COR-L47 (cell line): Measurements from ENCODE around the gene COL11A2.

Experiments used
- DNase-seq: peaks from one replicate; lab custom pipeline; 2025; lab: John Stamatoyannopoulos, UW

COL11A2 gene

DNA sequence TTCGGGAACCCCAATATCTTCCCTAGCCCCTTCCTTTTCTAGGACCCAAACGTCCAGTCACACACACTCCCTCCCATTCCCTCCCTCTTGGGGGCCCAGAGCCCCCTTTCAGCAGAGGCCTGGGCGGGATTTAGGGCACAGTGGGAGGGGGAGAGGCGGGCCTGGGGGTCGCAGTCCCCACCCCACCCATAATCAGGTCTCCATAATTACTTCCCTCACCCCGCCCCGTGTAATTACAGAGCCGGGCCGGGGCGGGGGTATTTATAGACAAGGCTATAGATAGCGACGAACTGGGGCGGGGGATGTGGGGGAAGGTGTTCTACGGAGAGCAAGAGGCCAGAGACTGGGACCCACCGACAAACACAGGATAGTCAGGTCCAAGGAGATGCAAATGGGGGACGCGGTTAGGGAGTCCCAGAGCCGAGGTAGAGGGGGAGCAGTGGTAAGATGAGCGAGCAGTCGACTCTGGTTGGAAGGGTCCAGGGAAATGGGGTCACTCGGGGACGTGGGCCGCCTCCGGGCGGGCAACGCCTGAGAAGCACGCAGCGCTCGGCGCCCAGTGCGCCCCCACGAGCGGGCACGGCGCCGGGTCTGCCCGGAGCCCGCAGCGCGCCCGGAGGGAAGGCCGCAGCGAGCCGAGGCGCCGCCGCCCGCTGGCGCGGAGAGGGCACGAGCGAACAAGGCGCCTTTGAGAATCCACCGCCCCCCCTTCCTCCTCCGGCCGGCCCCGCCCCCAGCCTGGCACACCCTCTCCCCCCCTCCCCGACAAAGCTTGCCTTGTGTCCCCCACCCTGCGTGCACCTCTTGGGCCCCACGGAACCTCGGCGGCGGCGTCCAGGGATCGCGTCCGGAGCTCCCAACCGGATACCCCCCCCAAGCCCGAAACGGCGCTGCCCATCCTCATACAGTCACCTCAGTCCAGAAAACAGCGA lies 670 bp upstream of the COL11A2 start:
- no peak for DNase-seq

DNA sequence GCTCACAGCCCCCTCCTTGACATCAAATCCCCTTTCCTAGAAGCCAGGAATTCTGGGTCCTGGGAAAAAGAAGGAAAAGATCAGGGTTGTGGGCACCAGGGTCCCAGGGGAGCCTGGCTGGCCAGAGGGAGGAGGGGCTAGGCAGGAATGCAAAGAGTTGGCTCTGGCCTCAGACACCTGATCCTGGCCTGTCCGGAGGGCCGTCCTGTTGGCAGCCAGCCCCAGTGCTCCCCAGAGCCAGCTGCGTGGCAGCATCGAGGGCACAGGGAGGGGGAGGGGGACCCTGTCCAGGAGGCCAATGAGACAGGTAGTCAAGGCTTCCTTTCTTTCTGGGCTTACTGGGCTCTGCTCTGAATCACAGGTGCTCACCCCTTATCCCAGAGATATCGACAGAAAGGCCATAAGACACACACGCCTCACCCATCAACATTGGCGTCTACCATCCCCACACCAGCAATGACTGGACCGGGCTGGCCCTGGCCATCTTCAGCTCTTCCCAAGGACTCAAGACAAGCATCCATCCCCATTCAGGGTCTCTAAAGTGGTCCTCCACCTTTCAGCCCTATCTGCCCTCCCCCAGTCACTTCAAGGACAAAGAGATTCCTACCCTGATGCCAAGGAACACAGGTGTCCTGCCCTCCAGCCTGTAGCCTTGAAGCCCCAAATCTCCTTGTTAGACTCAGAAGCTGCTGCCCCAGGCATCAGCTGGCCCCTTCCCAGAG lies 723 bp downstream of the COL11A2 start:
- no peak for DNase-seq

DNA sequence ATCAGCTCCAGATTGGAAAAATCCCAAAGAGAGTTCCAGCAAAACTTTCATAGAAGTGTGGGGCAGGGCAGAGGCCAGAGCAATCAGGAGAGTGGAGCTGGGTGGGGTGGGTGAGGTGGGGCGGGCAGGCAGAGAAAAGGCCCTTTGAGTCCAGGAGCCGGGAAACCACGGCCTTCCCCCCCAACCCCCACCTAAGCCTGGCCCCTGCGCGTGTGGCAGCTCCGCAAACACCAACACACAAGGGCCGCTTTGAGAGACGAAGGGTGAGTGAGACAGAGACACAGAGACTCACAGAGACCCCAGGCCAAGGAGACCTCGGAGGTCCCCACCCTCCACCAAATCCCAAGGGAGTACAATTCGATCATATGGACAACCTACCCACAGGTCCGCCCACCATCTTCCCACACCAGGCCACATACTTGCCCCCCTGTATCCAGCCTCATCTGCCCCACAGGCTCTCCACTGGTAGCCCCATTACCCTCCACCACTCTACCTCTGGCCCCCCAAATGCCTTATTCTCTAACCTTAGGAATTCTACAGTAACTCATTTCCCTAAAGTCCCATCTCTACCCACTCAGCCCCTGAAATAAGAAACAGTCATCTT lies 1.7 kb downstream of the COL11A2 start:
- no peak for DNase-seq

DNA sequence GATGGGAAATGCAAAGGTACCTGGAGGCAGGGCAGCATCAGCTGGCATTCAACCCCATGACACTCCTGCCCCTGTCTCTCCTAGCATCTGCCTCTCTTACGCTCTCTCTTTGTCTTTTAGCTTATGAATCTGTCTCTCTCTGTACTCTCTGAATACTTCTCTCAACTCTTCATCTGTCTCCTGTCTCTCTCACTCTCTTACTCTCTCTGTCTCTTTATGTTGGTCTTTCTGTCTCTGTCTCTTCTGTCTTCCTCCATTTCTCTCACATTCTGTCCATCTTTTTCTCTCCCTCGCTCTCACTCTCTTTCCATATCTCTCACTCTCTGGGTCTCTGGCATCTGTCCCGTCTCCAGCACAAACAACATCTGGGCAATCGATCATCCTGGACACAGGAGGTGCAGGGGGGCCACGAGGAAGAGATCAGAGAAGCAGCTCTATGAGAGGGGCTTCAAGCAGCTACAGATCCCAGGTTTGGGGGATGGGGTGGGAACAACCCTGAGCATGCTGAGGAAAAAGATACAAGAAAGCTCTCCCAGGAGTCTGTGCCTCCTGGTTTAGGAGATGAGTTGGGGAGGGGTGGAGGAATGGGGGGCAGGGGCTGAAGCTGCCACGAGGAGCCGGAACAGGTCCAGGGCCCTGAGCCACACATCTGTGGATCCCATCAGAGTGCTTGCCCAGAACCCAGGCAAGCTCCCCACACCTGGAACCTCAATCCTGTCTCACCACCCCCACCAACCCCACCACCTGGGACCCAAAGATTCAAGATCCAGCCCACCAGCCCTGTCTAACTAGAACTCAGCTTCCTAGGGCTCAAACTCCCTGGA lies 2.4 kb downstream of the COL11A2 start:
- DNase-seq, result no peak

DNA sequence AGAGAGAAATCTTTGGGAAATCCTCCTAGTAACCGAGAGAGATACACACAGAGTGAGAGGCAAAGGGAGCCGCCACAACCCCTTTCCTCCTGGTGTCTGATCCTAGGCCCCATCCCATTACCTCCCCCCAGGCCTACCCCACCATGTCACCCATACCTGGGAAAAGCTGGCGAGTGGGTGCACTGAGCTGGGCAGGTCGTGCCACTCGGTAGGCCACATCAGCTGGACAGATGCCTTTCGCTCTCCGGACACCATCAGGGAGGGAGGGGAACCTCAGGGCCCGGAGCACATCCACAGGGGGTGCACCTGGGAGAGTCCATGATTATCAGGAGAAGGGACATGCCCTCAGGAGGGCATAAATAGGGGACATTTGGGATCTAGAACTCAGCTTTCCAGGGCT lies 3.1 kb downstream of the COL11A2 start:
- no peak for DNase-seq

DNA sequence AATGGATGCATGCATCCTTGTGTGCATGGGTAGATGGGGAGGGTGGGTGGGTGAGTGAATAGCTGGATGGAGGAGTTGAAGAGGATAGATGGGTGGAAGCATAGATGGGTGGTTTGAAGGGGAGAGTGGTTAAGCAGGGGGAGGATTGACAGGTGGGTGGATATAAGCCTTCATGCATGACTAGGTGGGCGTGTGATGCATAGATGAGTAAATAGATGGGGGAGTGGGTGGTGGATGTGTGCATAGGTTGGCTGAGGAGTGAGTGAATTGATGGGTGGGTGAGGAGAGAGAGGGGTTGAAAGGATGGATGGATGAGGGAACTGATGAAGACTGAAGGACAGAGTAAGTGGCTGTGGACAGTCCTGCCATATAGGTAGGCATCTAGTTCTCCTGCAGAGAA lies 4.5 kb downstream of the COL11A2 start:
- no peak for DNase-seq

DNA sequence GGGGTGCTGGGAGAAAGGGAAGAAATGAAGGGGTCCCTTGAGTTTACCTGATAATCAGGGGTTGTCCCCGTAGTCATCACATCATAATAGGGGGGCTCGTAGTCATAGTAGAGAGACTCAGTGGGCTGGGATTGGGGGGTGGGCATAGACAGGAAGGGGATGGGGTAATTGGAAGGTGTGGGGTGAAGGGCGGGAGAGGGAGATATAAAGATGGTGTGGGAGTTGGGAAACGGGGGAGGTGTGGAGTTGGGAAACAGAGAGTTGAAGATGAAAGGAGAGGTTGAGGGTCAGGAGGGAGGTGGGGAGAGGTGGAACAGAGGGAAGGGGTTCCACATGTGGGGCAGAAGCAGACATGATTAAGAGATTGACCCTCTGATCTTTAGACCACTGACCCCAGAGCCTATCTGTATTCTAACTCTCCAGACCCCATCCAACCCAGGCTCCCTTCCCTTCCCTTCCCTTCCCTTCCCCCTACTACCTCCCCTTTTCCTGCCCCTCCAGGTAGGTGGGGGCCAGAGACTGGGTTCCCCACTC lies 6.5 kb downstream of the COL11A2 start:
- DNase-seq, result no peak

DNA sequence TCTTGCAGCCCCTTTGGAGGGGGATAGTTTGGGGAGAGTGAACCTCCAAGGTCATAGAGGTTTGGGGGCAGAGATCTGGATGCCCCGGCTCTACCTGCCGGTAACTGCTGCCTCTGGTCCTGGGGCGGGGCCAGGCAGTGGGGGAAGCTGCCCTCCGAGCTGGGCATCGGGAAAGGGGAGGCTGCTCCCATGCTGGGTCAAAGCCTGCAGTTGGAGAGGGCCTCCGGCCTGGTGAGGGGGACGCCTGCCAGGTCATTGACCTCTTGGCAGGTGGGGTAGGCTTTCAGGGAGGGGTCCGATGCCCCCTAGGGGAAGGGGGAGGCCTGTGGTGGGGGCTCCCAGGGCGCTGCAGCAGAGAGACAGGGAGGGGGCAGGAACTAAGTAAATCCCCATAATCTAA lies 7.1 kb downstream of the COL11A2 start:
- no peak for DNase-seq

DNA sequence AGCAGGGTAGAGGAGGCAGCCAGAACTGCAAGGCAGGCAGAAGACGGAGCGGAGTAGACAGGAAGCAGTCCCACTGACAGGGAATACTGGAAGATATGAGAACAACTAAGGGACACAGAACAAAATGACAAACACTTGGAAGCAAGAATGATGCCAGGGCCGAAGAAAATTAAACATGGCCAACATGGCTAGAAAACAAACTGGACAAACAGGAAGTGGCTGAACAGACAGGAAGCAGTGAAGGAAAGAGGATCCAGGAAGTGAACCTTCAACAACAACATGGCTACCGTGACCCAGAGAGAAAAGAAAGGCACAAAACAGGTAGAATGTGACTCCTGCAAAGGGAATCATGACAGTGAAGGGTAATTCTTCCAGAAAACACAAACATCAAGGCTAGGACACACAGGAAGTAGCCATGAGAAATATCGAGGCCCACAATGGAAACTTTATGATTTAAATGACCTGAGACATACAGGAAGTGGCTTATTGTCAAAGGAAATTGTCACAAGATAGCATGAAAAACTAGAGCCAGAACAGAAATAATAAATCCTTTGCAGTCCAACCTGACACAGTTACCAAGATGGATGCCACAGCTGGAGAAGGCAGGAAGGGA lies 9.1 kb downstream of the COL11A2 start:
- no peak for DNase-seq

DNA sequence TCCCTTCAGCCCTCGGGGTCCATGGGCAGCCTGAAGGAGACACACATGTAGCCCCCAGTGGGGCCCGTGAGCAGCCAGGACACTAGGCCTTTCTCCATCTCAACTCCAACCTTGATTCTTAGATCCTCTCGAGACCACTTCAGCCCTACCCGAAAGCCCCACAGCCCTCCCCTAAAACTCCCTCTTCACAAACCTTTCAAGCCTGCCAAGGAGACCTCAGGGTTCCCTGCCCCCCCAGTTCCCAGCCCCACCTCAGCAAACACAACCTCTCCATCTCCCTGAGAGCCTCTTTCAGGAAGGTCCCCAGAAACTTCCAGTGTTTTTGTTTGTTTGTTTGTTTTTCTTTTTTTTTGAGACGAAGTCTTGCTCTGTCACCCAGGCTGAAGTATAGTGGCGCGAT lies 11.1 kb downstream of the COL11A2 start:
- DNase-seq, result no peak

DNA sequence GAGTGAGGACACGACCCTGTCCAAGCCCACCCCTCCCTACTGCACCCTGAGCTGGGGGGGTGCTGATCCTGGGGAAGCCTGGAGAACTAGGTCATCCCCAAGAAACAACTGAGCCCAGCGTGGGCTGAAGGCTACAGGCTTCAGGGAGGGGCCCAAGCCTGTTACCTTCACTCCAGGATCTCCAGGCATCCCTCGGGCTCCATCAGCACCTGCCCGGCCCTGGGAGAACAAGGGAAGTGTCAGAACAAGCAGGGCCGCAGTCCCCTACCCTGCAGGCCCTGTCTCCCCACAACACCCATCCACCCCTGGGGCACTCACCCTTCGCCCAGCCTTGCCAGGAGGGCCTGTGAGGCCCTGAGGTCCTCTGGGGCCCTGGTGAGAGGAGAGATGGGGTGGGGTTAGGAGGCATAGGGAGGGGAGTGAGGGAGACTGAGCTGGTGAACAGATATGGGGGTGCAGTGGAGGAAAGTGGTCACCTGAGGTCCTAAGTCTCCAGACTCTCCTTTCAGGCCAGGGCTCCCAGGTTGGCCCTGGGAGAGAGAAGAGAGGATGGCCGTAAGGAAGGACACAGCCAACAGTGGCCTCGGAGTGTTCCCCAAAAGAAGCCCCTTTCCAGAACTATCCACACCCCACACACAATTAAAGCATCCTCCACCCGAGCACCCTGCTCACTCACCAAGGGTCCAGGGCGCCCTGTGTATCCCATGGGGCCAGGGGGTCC lies 13.4 kb downstream of the COL11A2 start:
- DNase-seq, result no peak

DNA sequence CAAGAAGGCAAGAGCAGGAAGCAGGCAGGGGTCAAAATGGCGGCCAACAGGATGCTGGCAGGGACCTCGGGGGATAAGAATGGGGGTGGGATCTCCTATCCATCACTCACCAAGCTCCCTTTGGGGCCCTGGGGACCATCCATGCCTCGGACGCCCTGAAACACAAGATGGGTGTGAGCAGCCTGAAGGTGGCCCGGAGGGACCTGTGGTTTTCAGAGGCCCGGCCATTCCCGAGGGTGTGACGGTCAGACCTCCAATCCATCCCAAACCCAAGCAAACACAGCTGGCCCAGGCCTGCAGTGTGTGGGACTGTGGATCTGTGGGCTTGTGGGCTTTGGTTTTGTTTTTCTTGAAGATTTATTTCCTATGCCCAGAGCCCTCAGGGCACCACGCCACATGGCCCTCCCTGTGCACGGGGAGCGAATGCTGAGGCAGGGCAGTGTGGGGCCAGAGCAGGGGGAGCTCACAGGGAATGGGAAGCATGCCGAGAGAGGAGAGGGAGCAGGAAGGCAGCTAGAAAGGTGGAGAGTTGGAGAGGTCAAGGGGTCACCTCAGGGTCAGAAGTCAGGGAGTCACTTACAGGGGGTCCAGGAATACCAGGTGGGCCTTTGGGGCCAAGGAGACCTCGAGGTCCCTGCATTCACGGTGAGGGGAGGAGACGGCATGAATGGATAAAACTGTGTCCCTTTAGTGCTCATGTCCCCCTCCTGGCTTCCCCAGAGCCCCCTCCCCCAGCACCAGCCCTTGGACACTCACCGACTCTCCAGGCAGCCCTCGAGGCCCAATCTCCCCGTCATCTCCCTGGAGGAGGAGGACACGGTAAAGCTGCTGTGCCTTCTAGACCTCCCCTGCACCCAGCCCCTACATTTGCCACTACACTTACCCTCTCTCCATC lies 14.5 kb downstream of the COL11A2 start:
- DNase-seq, result no peak

DNA sequence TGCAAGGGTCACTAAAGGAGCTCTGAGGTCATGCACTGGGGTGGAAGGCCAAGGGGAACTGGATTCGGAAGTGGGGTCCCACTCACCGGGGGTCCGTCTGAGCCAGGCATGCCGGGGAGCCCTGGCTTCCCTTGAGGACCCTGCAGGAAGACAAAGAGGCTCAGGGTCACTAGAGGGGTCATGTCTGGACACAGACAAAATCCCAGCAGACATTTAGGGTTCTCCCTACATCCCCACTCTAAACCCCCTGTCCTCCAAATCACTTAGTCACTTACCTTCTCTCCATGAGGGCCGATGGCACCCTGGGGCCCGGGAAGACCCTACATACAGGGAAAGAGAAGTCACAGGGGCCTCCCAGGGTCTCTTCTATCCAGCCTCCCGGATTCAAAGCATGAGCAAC lies 15.4 kb downstream of the COL11A2 start:
- no peak for DNase-seq

DNA sequence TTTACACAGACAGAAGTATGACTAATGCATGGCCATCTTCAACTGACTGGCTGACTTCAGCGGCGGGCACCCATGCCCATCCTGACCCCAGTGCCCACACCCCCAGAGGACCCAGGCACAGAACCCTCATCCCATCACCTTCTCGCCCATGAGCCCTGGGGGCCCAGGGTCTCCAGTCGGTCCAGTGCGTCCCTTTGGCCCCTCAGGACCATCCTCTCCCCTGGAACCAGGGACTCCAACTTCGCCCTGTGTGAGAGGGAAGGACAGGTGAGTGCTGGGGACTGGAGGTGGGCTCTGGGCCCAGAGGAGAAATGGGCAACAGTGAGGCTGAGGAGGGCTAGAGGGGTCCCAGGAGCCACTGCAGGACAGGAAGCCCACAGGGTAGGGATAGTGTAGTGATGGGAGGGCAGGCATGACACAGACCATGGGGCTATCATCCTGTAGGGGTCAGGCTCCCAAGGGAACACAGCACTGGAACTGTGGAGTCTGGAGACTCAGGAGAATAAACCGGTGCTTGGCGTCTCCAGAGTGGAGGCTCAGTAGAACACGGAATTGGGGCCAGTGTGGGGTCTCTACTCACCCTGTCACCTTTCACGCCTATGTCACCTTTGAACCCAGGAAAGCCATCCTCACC lies 16.7 kb downstream of the COL11A2 start:
- no peak for DNase-seq

DNA sequence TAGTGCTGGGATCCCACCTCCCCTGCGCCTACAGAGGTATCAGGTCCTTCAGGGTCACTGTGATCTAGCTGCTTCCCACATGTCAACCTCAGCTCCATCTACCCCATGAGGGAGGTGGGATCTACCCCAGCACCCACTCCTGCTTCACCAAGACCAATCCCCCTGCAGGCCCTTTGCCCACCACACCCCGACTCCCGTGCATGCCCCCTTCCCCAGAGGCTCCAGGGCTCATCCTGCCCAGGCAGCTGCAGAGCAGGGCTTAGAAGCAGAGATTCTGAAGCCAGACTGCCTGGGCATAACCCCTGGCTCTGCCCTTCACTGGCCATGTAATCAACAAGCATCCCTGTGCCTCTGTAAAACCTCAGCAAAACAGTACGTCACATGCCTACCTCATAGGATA lies 17.5 kb downstream of the COL11A2 start:
- DNase-seq, result no peak

DNA sequence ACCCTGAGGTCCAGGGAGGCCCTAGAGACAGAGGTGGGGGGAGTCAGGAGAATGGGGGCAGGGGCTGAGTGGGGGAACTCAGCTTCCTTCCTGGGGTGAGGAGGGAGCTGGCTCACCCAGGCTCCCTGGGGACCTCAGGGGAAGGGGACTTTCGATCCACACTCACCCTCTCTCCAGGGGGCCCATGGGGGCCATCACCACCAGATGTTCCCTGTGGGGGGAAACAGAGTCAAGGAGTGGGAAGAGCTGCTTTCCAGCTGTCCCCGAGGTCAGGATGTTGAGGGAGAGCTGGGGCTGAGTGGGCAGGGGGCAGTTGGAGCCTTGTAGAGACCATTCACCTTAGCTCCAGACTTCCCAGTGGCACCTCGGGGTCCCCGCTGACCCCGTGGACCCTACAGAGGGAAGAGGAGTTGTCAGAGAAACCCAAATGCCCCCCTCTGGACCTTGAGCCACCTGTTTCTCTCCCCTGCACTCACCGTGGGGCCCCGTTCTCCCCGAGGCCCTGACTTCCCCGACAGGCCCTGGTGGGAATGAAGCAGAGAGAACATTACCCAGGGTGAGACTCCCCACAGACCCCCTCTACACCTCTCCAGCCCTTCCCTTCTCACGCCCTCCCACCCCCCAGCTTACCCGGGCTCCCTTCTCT lies 18.6 kb downstream of the COL11A2 start:
- no peak for DNase-seq

DNA sequence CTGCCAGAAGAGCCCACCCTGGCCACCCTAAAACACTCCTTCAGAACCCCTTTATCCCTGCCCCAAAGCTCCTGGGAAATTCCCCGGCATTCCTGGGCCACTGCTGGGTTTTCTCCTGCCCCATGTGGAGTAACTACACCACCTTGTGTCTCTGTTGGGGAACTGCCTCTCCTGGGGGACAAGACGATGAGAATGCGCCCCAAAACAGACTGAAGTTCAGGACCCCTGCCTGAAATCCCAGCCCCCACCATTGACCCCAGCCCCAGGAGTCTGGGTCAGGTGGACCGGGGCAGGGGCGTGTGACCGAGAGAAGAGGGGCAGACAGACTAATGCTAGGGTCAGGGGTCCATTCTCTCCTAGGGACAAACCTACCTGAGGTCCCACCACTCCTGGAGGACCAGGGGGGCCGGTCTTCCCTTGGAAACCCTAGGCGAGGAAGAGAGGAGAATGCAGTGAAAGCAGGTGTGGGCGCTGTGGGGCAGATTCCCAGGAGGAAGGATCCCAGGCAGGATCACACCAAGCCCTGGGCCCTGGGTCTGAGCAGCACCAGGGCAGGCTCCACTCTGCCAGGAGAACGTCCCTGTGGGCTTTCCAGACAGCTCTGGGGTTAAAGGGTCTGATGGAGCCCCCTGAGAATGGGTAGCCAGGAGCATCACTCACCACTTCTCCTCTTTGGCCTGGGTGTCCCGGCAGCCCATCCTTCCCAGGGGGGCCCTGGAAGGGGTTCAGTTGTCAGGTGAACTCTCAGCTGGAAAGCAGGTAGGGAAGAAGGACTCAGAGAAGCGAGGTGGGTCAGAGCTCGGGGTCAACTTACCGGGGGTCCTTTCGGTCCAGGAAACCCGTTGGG lies 19.4 kb downstream of the COL11A2 start:
- DNase-seq, result no peak
